Lower leg skin (tissue), 4 donors: Measurements from ENCODE around the gene WNT7B. TPM values are rescaled to one million over a fixed set of nuclear protein-coding genes. Genes with fewer than 3 reads are reported as not detected.

Experiments used
- DNase-seq, 2 donors: peaks; one replicate each; pipeline ENCODE4 v3.0.0-alpha.2; 2019; ENCODE audit warnings: low spot score in 2 of 2
- H3K4me3 ChIP-seq: fragments of 200-600 bp; sonication (generic); 2 replicates; pipeline ENCODE4 v1.5.1; 2017; ENCODE audit warnings: mild to moderate bottlenecking, low read depth; ENCODE audit not compliant: poor library complexity, severe bottlenecking
- POLR2A ChIP-seq, 2 donors: fragments of 450-650 bp; IDR thresholded peaks; one replicate each; pipeline ENCODE4 v1.6.1; 2016 to 2017; ENCODE audit warnings: antibody characterized with exemption in 2 of 2, mild to moderate bottlenecking in 1 of 2, moderate library complexity in 1 of 2
- WGBS, 2 donors: methylation state at CpG; one replicate each; pipeline ENCODE4 v1.1.5; 2018; 5-methylcytosine and 5-hydroxymethylcytosine counted together
- intact Hi-C: fragments of 100-400 bp; cut with DNase I; formaldehyde crosslinking; loops from one replicate; pipeline ENCODE4 v1.15.0; 2023; ENCODE audit warnings: low total_unique reads
- total RNA-seq, 4 donors: library from RNA; depleted of rRNA; stranded (reverse); fragments of >200 nt; gene quantifications; one replicate each; pipeline ENCODE4 v1.1.0, GENCODE V29; 2016
- TF ChIP-seq, protein P1 (sequence below), 3 donors: fragments of 450-650 bp; IDR thresholded peaks; one replicate each; pipeline ENCODE4 v1.5.1; 2016; ENCODE audit warnings: antibody characterized with exemption in 3 of 3, mild to moderate bottlenecking in 3 of 3, moderate library complexity in 2 of 3

WNT7B gene
- total RNA-seq, 4 donors from 2014 or later, result 26.4 to 39.9 (median 33.9) TPM

DNA sequence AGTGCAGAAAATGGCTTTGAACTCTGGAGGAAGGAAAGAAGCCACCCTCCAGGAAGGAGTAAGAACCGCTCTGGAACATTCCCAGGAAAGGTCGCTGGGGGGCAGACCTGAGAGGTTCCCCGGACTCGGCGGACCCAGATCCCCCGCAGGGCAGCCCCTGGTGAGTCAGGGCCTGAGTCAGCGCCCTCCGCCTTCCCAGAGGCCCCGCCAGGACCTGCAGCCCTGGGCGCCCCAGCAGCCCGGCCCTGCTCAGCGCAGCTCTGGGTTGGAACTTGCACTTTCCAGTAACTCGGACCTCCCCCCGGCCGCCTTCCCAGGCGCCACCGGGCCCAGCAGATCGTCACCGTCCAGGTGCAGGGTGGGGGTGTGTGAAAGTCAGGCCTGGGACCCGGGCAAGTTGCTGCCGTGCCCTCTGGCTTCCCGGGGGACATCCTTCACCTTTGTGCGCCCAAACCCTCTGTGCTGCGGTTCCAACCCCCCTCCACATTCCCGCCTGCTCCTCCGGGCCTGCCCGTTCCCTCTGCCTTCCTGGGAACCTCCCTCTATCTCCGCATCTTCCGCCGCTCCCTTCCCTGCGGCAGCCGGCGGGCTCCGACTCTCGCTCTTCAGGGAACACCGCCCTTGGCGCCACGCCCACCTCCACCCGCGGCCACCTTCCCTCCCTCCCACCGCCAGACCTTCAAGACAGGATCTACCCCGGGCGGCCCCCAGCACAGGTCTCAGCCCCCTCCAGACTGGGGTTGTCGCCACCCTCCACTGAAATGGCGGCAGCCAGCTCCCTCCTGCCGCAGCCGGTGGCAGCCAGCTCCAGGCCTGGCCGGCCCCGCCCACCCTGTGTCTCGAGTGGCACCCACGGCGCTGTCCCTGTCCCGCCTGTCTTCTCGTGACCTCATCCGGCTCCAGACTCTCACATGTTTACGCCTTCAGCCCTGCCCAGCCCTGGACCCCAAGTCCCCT, 36.8 kb upstream of the WNT7B start:
- peak; percentile 91 to 99 for DNase-seq
- WGBS, 2 donors, result 1 to 2% methylated on average over 39 to 47 of the region's 56 CpGs
- no peak for TF ChIP-seq POLR2A (IDR thresholded peaks at IDR 0.05)
- TF ChIP-seq, protein P1, sequence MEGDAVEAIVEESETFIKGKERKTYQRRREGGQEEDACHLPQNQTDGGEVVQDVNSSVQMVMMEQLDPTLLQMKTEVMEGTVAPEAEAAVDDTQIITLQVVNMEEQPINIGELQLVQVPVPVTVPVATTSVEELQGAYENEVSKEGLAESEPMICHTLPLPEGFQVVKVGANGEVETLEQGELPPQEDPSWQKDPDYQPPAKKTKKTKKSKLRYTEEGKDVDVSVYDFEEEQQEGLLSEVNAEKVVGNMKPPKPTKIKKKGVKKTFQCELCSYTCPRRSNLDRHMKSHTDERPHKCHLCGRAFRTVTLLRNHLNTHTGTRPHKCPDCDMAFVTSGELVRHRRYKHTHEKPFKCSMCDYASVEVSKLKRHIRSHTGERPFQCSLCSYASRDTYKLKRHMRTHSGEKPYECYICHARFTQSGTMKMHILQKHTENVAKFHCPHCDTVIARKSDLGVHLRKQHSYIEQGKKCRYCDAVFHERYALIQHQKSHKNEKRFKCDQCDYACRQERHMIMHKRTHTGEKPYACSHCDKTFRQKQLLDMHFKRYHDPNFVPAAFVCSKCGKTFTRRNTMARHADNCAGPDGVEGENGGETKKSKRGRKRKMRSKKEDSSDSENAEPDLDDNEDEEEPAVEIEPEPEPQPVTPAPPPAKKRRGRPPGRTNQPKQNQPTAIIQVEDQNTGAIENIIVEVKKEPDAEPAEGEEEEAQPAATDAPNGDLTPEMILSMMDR (IDR thresholded peaks at IDR 0.05), result peak in 1 of 3 donors; percentile 51
- H3K4me3 ChIP-seq, result peak overlapping the region; percentile 35
- intact Hi-C loops, result no loop called here

DNA sequence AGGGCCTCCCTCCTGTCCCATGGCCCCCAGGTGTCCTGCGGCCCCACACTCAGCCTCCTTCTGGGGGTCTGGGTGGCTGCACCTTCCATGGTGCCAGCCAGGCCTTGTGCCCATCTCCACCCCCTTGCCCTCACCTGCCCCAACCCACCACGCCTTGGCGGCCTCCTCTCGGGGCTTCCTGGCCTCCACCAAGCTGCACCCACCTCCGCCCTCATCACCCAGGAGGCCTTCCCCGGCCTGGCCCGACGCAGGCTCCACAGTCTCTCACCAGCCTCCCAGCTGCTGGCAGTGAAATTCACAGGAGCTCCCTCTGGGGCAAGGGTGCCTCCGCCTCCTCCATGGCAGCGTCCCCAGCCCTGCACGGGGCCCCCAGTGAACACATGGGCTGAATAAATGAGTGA, 35.9 kb upstream of the WNT7B start:
- TF ChIP-seq POLR2A (IDR thresholded peaks at IDR 0.05), result no peak
- TF ChIP-seq, protein P1 (IDR thresholded peaks at IDR 0.05), result no peak
- no peak overlapping the region for H3K4me3 ChIP-seq
- 56% methylated on average over 11 of the region's 11 CpGs; no CpG with 5 or more reads in 1 of the 2 donors for WGBS, 2 donors
- peak in 1 of 2 donors; percentile 89 for DNase-seq
- intact Hi-C loops, result no loop called here

DNA sequence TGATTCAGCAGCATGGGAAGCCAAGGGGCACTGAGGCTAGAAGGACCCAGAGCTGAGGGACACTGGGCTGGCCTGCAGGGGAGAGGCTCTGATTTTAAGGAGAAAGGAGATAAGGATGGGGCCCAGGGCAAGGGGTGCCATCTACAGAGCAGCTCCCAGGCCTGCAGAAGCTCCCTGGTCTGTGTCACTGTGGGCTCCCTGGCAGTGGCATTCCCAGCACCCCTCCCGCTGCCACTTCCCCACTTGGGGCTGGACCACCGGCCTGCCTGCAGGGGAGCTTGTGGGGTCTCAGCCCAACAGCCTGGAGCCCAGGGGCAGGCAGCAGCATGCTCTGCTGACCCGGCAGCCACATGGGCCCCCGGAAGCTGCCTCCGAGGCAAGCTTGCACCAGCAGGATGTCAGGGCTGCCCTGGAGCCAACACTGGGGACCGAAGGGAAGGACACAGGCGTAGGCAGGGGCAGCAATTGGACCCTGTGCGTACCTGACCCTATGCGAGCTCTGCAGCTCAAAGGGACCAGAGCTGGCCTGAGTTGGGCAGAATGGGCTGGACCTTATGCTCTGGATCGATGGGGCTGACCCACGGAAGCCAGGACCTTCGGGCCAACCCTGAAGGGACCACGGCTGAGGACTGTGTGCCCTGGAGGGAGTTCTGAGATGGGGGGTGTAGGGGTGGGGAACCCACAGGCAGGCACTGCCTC, 35.4 kb upstream of the WNT7B start:
- 81 to 86% methylated on average over 5 to 13 of the region's 13 CpGs for WGBS, 2 donors
- DNase-seq, result no peak
- TF ChIP-seq, protein P1 (IDR thresholded peaks at IDR 0.05), result no peak
- TF ChIP-seq POLR2A (IDR thresholded peaks at IDR 0.05), result no peak
- no peak overlapping the region for H3K4me3 ChIP-seq
- intact Hi-C loops, result no loop called here

DNA sequence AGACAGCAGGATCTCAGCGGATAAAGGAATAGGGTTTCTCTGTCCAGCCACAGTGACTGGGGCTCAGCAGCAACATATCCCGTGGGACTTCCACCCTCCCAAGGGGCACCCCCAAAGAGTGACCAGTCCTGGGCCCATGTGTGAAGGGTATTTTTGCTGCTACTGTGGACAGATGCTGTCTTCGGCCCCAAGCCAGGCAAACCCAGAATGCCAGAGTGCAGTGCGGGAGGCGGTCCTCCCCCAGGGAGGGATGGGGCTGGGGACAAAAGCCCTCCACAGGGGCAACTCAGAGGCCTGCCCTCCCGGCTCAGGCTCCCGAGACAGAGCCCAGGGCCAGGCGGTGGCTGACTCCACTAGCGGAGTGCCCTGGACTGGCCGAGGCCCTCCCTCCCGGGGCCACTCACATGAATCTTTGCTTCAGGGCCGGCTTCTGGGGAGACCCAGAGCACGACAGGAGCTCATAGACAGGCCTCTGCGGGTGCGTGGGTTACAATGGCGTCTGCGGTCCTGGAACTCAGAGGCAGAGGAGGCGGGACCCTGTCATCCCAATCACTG, 34.7 kb upstream of the WNT7B start:
- WGBS, 2 donors, result 80 to 89% methylated on average over 15 to 18 of the region's 18 CpGs
- TF ChIP-seq, protein P1 (IDR thresholded peaks at IDR 0.05), result no peak
- no peak for TF ChIP-seq POLR2A (IDR thresholded peaks at IDR 0.05)
- DNase-seq, result peak in 1 of 2 donors; percentile 90
- intact Hi-C loops, result no loop called here
- no peak overlapping the region for H3K4me3 ChIP-seq

DNA sequence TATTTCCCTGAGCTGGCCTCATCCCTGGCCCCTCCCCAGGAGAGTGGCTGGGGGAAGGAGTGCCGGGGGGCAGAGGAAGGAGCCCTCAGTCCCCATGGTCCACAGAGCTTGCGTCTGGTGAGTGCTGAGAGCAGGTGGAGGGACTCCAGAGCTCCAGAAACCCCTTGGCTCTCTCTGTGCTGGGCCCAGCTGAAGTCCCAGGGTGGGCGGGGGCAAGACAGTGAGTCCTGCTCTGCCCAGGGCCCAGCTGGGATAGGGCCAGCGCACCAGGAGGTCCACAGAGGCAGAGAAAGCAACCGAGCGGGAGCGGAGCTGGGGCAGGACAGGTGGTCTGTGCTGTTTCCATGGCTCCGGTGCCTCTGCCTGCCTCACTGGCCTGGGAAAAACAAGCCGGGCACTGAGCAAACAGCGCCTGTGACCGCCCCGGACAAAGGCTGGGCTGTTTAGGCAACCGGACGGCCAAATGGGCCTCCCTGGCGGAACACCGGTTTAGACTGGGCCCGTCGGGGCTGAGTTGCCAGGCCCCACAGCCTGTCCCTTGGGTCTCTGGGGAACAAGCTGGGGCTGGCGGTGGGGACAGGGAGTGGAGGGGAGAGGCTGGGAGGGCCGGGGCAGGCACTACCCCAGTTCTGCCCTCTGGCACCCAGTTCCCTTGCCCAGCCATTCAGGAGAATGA, 34.1 kb upstream of the WNT7B start:
- peak in 1 of 2 donors; percentile 87 for DNase-seq
- H3K4me3 ChIP-seq, result no peak overlapping the region
- intact Hi-C loops, result no loop called here
- TF ChIP-seq POLR2A (IDR thresholded peaks at IDR 0.05), result no peak
- TF ChIP-seq, protein P1 (IDR thresholded peaks at IDR 0.05), result no peak
- 87 to 95% methylated on average over 20 of the region's 20 CpGs for WGBS, 2 donors
